Daoy (cell line): ENCODE data around the gene ELP4. TPM values are rescaled to one million over a fixed set of nuclear protein-coding genes. Genes with fewer than 3 reads are reported as not detected.

Experiments
- DNase-seq: peaks from one replicate; pipeline ENCODE4 v3.0.0-alpha.2; 2015; ENCODE audit warnings: low read depth
- total RNA-seq: library from RNA; depleted of rRNA; stranded (reverse); fragments of >200 nt; shearing (Covaris generic); gene quantifications from 2 replicates; pipeline ENCODE4 v1.2.3, GENCODE V29; 2014

Gene ELP4
- total RNA-seq, 1 experiment from 2014 or later = 24.1 TPM

GRCh38 chr11:31772412-31772811, 262.8 kb downstream of the ELP4 start:
- no peak for DNase-seq

DNA sequence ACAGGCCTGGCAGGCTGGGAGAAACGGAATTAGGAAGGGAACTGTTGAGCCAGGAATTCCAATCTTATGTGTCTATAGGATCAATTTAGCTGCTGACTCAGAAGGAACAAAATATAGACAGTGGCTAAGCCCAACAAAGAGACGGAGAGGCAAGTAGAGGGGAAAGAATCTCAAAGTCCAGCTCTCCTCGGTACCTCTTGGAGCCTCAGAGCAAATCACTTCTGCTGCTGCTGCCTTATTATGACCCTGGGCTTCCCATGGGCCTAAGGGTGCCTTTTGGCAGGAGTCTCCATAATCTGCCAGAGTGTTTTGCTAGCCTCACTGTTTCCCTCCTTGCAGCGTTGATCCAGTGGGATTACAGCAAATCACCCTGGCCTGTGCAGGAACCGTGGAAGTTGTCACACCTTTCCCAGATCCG, 269.8 kb downstream of the ELP4 start:
- DNase-seq = peak; percentile 42

GRCh38 chr11:31780078-31780477, 270.5 kb downstream of the ELP4 start:
- no peak for DNase-seq

GRCh38 chr11:31780480-31780971, 271.0 kb downstream of the ELP4 start:
- no peak for DNase-seq

- no peak for DNase-seq
Measured at GRCh38 chr11:31782257-31782656, 272.7 kb downstream of the ELP4 start.

GRCh38 chr11:31783252-31783651, 273.7 kb downstream of the ELP4 start:
- DNase-seq = no peak

- DNase-seq = no peak
Measured at GRCh38 chr11:31784611-31785010, 275.0 kb downstream of the ELP4 start.

GRCh38 chr11:31786996-31787685, 277.6 kb downstream of the ELP4 start:
- DNase-seq = no peak

- no peak for DNase-seq
Measured at GRCh38 chr11:31788085-31788484, 278.5 kb downstream of the ELP4 start.

GRCh38 chr11:31790649-31791048, 281.1 kb downstream of the ELP4 start:
- no peak for DNase-seq

DNA sequence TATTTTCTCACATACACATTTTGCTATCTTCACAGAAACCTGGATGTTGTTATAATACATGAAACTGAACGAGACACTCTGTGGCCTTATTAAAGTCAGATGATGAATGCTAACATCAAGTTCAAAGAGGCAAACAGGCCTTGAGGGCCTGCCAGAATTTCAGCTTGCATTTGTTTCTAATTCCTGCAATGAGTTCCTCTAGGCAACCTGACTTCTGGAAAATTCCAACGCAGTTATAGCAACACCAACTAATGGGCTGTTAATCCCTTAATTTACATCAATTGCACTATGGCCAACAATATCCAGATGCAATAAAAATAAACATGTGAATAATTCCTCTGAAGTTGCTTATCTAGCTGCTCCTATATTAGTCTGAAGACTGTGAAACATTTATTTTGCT, 282.5 kb downstream of the ELP4 start:
- DNase-seq = no peak

- DNase-seq = no peak
Measured at GRCh38 chr11:31792456-31792855, 282.9 kb downstream of the ELP4 start.

DNA sequence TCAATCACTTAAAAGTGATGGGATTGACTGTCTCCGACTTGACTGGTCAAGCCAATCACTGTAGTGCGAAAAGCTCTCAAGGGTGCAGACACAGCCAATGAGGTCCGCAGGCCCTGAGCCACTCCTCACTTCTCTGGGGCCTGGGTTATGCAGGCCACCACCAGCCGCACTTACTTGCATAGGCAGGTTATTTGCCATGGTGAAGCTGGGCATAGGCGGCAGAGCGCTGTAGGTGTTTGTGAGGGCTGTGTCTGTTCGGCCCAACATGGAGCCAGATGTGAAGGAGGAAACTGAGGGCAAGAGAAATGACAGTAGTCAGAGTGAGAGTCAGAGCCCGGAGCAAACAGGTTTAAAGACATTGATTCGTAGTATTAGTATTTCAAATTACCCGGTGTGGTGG, 283.7 kb downstream of the ELP4 start:
- DNase-seq = no peak

DNA sequence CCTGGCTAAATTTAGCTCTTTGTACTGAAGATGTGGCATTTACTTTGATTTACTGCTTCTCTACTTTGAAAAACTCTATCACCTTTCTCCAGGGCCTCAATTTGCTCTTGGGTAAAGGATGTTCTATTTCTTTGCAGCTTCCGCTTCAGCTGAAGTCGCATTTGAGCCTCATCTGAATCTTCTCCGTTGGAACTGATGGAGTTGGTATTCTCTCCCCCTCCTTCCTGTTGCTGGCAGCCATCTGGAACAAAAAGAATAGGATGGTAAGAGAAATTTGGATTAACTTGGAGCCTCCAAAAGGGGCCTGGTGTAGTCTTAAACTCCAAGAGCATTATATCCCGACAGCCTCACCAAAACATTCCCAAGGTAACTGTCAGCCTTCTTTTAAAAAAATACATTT, 285.0 kb downstream of the ELP4 start:
- DNase-seq = no peak

DNA sequence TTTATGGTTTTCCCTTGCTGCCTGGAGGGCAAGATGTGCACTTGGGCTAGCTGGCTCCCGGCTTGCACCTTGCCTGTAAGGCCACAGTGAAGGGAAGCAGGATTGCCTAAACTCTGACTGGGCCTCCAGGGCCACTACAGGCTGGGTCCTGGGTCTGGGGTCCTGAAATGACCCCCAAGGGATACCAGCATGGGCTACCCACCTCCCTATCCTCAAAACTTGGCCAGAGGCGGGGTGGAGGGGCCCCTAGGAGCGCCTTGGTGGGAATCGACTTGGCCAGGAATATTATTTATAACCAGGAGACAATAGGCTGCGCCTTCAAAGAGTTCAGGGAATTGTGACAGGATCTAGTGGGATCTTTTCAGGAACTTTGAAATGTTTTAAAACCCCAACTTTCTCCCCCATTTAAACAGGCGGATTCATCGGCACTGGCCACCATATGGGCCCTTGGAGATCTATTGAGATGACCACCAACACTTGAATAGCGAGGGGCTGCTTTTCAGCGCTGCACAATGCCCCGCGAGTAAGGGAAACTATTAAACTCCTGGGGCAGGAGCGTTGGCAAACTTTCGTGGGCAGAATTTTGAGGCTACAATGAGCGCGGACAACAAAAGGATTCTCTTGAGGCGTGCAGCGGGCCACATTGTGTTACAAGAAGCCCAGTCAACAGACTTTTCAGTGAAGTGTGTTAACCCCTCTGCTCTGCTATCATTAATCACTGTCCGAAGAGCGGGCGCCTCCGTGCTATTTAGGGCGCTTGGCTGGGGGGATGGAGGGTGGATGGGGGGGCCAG, 286.3 kb downstream of the ELP4 start:
- DNase-seq = no peak

DNA sequence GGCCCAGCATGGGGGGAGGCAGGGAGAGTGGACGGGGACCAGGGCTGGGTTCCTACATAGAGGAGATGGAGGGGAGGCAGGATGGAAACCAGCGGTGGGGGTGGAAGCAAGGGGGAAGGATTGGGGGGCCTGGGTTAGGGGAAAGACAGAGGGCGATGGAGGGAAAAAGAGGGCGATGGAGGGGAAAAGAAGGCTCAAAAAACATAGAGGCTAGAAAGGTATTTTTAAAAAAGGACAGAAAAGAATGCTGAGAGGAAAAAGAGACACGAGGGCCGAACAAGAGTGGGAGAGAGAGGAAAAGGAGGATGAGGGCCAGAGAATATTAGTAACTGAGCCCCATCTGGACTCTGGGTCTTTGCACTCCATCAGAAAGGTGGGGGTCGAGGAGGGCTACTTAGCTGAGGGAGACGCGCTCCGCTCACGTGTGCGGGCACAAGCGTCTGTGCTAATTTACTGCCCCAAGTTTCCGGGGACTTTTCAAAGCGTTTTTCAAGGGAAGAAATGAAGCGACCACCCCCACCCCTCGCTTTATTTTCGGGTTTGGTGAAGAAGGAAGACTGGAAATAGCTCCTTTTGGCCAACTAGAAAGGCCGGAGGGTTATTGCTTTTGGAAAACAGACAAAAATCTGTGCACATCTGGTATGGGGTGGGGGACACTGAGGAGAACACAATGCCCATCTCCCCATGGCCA, 287.1 kb downstream of the ELP4 start:
- no peak for DNase-seq

DNA sequence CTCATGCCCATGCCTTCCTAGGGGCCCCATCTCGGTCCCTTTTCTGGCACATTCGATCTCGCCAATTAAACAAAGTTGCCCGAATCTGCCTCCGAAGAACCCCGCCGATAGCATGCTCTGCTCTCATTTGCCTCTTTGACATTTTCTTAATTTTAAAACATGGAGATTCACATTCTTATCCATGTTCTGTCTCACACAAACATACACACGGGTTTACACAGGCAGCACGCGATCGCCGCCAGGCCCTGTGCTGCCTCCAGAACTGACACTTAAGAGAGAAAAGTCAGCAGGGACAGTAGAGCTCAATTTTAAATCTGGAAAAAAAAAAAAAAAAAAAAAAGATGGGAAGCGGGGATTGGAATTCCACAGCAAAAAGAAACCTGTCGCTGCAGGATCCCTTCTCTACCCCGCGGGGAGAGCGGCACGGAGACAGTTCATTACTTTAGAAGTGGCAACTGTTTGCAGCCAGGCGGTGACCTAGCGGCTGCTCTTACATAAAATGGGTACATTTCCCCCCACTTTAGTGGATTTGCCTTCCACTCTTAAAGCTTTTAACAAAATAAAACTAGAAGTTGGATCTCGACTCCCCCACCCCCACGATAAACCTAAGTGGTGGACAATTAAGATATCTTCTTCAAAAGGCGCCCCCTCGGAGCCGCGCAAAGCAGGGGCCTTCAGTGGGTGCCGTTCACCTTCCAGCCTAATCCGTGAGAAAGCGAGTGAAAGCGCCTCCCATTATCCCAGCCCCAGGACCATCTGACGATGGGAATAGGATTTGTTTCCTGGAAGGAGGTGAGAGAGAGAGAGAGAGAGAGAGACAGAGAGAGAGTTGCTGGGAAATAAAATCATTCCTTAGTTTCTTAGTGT, 287.9 kb downstream of the ELP4 start:
- DNase-seq = no peak

- DNase-seq = no peak
Measured at GRCh38 chr11:31798057-31798553, 288.5 kb downstream of the ELP4 start.

- DNase-seq = no peak
Measured at GRCh38 chr11:31798554-31799434, 289.2 kb downstream of the ELP4 start.
